ENCODE results near the gene GARS1.
"Not testable (repeated sequence)": the region's sequence is repeated elsewhere in the genome, so short reads cannot be mapped to it uniquely, and the experiment has no call there.

GARS1 gene

GRCh38 chr7:30618961-30619360 lies 24.3 kb downstream of the GARS1 start:
- DNase-seq (ENCODE audit: low read depth in 1 of 2, low spot score in 1 of 2), result no peak

- no peak for DNase-seq (ENCODE audit: low read depth in 1 of 2, low spot score in 1 of 2)
Observed at GRCh38 chr7:30625283-30625682, 30.6 kb downstream of the GARS1 start.

- no peak for DNase-seq (ENCODE audit: low read depth in 1 of 2, low spot score in 1 of 2)
Observed at GRCh38 chr7:30627026-30627425, 32.3 kb downstream of the GARS1 start.

- no peak for DNase-seq (ENCODE audit: low read depth in 1 of 2, low spot score in 1 of 2)
Observed at GRCh38 chr7:30630986-30631385, 36.3 kb downstream of the GARS1 start.

GRCh38 chr7:30633223-30633622 lies 38.5 kb downstream of the GARS1 start:
- DNase-seq (ENCODE audit: low read depth in 1 of 2, low spot score in 1 of 2), result no peak

- no peak for DNase-seq (ENCODE audit: low read depth in 1 of 2, low spot score in 1 of 2)
Observed at GRCh38 chr7:30634193-30634626, 39.5 kb downstream of the GARS1 start.

- no peak for DNase-seq (ENCODE audit: low read depth in 1 of 2, low spot score in 1 of 2)
Observed at GRCh38 chr7:30634634-30635201, 40.0 kb downstream of the GARS1 start.

- DNase-seq (ENCODE audit: low read depth in 1 of 2, low spot score in 1 of 2), result no peak
Observed at GRCh38 chr7:30635798-30636197, 41.1 kb downstream of the GARS1 start.

GRCh38 chr7:30642322-30642721 lies 47.6 kb downstream of the GARS1 start:
- not testable (repeated sequence) for DNase-seq (ENCODE audit: low read depth in 1 of 2, low spot score in 1 of 2)

- DNase-seq (ENCODE audit: low read depth in 1 of 2, low spot score in 1 of 2), result no peak
Observed at GRCh38 chr7:30642789-30643188, 48.1 kb downstream of the GARS1 start.

GRCh38 chr7:30644286-30644955 lies 49.7 kb downstream of the GARS1 start:
- no peak for DNase-seq (ENCODE audit: low read depth in 1 of 2, low spot score in 1 of 2)

- DNase-seq (ENCODE audit: low read depth in 1 of 2, low spot score in 1 of 2), result no peak
Observed at GRCh38 chr7:30645661-30646060, 51.0 kb downstream of the GARS1 start.

GRCh38 chr7:30646154-30646553 lies 51.5 kb downstream of the GARS1 start:
- no peak for DNase-seq (ENCODE audit: low read depth in 1 of 2, low spot score in 1 of 2)

- no peak for DNase-seq (ENCODE audit: low read depth in 1 of 2, low spot score in 1 of 2)
Observed at GRCh38 chr7:30647589-30648364, 53.1 kb downstream of the GARS1 start.

GRCh38 chr7:30648744-30649540 lies 54.3 kb downstream of the GARS1 start:
- DNase-seq (ENCODE audit: low read depth in 1 of 2, low spot score in 1 of 2), result no peak

GRCh38 chr7:30649717-30650420 lies 55.2 kb downstream of the GARS1 start:
- no peak for DNase-seq (ENCODE audit: low read depth in 1 of 2, low spot score in 1 of 2)

GRCh38 chr7:30650421-30650808 lies 55.7 kb downstream of the GARS1 start:
- DNase-seq (ENCODE audit: low read depth in 1 of 2, low spot score in 1 of 2), result no peak

GRCh38 chr7:30652132-30652531 lies 57.5 kb downstream of the GARS1 start:
- DNase-seq (ENCODE audit: low read depth in 1 of 2, low spot score in 1 of 2), result no peak

- no peak for DNase-seq (ENCODE audit: low read depth in 1 of 2, low spot score in 1 of 2)
Observed at GRCh38 chr7:30652698-30653641, 58.3 kb downstream of the GARS1 start.

Measured in stimulated activated CD4-positive, alpha-beta T cell treated with anti-CD3 and anti-CD28 coated beads, Interleukin-15, amount 100 ng/mL, for 1 hour (primary cell).